SH-SY5Y (cell line): Measurements from ENCODE around the gene CZIB.

Source experiments
- GATA2 ChIP-seq: IDR thresholded peaks from 2 replicates; pipeline ENCODE4 v1.6.1; 2011; ENCODE audit warnings: mild to moderate bottlenecking, low read depth, low read length
- GATA3 ChIP-seq: IDR thresholded peaks from 2 replicates; pipeline ENCODE4 v1.6.1; 2011; ENCODE audit warnings: low read depth, mild to moderate bottlenecking, low read length, moderate library complexity

DNA sequence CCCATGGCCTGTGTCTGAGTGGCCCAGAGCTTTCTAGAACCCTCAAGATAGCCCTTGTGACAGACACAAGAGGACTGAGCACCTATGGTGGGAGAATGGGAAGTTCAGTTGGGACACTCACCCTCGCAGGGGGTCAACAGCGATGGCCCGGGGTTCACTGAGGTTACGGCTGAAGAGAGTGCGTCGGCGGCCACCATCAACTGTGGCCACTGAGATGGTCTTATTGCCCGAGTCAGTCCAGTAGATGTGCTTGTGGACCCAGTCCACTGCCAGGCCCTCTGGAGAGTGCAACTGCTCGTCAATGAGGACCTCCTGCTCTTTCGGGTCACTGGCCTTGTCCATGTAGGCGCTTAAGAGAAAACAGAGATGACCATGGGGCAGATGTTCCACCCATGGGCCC lies 43.6 kb upstream of the CZIB start:
- TF ChIP-seq GATA2 (no peak), GATA3 (no peak)
